Colonic mucosa (tissue), 4 donors: ENCODE data around the gene AHI1. TPM values are rescaled to one million over a fixed set of nuclear protein-coding genes. Genes with fewer than 3 reads are reported as not detected.

Experiments used
- DNase-seq: peaks from one replicate; pipeline ENCODE4 v3.0.0-alpha.2; 2020
- H3K27ac ChIP-seq: fragments of 200-600 bp; one replicate; pipeline ENCODE4 v1.8.0; 2021
- H3K27me3 ChIP-seq: fragments of 200-600 bp; one replicate; pipeline ENCODE4 v1.8.0; 2021
- H3K36me3 ChIP-seq: fragments of 200-600 bp; one replicate; pipeline ENCODE4 v1.8.0; 2021
- H3K4me1 ChIP-seq: fragments of 200-600 bp; one replicate; pipeline ENCODE4 v1.8.0; 2021; ENCODE audit warnings: mild to moderate bottlenecking
- H3K4me3 ChIP-seq: fragments of 200-600 bp; one replicate; pipeline ENCODE4 v1.8.0; 2021
- H3K9ac ChIP-seq, 2 donors: one replicate each; pipeline ENCODE4 v1.7.0; 2013; ENCODE audit warnings: control low read depth in 2 of 2, low read depth in 2 of 2, low read length in 2 of 2
- H3K9me3 ChIP-seq: fragments of 200-600 bp; one replicate; pipeline ENCODE4 v1.8.0; 2021
- intact Hi-C: fragments of 100-400 bp; cut with DNase I; formaldehyde crosslinking; loops from one replicate; pipeline ENCODE4 v1.14.1; 2022
- total RNA-seq, 2 donors: library from RNA; stranded (reverse); fragmentation: NEBNext Ultra II Directional in 1 of 2; extraction: Animal tissue kit (Norgen Biotek cat#: 25700) in 1 of 2; gene quantifications; one replicate each; pipeline ENCODE4 v1.2.1, GENCODE V29; 2021
- TF ChIP-seq, protein P1 (sequence below): fragments of 200-600 bp; IDR thresholded peaks from one replicate; pipeline ENCODE4 v1.8.0; 2022; ENCODE audit warnings: antibody characterized with exemption, mild to moderate bottlenecking
- donor health status: healthy.
- donor health status: DM: no; HTN: no; CAD: no.
- donor health status: DM: no; HTN: no; CAD: no.

AHI1 gene
- total RNA-seq, 2 donors from 2014 or later, result 21.0 to 25.5 TPM

DNA sequence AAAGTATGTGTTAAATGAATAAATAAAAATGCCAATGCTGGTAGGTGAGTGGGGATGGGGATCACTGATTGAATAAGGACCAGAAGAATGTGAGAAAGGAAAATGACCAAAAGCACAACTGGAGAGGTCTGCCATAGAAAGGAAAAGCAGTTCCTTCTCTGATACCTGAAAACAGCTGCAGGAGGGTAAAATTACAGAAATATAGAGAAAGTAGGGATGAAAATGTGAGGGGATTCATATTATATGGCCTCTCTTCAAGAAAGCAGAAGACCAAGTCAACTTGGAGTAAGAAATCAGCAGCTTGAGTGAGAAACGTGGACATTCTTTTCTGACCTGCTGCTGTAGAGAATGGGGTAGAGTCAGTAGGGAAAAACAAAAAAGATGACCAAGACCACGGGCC lies 191.4 kb downstream of the AHI1 start:
- Histone ChIP-seq H3K4me3 (no peak overlapping the region), H3K9ac (no peak overlapping the region), H3K27ac (no peak overlapping the region), H3K9me3 (no peaks in the 10 kb centered on the region), H3K27me3 (no peaks in the 10 kb centered on the region), H3K36me3 (no peaks in the 10 kb centered on the region), H3K4me1 (no peaks in the 10 kb centered on the region)
- no peak for DNase-seq
- intact Hi-C loops, result no loop called here
- TF ChIP-seq, protein P1, sequence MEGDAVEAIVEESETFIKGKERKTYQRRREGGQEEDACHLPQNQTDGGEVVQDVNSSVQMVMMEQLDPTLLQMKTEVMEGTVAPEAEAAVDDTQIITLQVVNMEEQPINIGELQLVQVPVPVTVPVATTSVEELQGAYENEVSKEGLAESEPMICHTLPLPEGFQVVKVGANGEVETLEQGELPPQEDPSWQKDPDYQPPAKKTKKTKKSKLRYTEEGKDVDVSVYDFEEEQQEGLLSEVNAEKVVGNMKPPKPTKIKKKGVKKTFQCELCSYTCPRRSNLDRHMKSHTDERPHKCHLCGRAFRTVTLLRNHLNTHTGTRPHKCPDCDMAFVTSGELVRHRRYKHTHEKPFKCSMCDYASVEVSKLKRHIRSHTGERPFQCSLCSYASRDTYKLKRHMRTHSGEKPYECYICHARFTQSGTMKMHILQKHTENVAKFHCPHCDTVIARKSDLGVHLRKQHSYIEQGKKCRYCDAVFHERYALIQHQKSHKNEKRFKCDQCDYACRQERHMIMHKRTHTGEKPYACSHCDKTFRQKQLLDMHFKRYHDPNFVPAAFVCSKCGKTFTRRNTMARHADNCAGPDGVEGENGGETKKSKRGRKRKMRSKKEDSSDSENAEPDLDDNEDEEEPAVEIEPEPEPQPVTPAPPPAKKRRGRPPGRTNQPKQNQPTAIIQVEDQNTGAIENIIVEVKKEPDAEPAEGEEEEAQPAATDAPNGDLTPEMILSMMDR, result no peak

DNA sequence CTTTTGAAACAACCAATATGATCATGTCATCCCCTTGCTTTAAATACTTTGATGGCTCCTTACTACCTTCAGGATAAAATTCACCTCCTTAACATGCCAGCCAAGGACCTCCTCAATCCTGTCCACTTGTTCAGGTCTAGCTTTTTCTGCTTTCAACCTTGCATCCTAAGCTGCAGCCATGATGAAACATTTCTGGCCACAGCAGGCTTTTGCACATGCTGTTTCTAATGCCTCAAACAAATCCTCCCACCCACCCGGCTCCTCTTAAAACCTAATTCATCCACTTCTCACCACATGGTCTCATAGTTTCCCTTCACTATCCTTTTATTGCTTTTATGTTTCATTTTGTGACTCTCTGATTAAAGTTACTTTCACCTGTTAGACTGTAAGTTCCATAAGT lies 191.9 kb downstream of the AHI1 start:
- intact Hi-C loops, result no loop called here
- no peaks in the 10 kb centered on the region for H3K27me3 ChIP-seq

DNA sequence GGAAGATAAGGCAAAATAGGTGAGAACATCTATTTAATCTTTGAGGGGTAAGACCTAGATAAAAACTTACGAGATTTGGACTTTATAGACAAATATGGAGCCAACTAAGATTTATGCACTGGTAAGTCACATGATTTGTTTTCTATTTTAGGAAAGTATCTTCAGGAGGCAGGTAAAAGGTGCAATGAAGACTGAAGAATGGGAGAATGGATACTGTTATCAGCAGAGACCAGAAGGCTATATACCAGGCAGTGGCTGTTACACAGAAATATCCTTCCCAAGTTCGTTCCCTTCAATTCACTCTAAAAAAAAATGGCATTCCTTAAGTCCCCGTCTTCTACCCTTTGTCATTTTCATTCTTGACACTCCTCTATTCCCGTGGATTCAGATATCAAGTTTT lies 192.7 kb downstream of the AHI1 start:
- Histone ChIP-seq H3K4me1 (no peaks in the 10 kb centered on the region), H3K36me3 (no peaks in the 10 kb centered on the region), H3K27me3 (no peaks in the 10 kb centered on the region), H3K9me3 (no peaks in the 10 kb centered on the region), H3K4me3 (no peak overlapping the region), H3K27ac (no peak overlapping the region), H3K9ac (no peak overlapping the region)
- TF ChIP-seq, protein P1, result no peak
- intact Hi-C loops, result no loop called here
- no peak for DNase-seq

More for the DNA sequence above, 191.9 kb downstream of the AHI1 start:
- Histone ChIP-seq H3K4me3 (no peak overlapping the region), H3K36me3 (no peaks in the 10 kb centered on the region), H3K27ac (no peak overlapping the region), H3K9me3 (no peaks in the 10 kb centered on the region), H3K9ac (no peak overlapping the region), H3K4me1 (no peaks in the 10 kb centered on the region)
- TF ChIP-seq, protein P1, result no peak
- no peak for DNase-seq

DNA sequence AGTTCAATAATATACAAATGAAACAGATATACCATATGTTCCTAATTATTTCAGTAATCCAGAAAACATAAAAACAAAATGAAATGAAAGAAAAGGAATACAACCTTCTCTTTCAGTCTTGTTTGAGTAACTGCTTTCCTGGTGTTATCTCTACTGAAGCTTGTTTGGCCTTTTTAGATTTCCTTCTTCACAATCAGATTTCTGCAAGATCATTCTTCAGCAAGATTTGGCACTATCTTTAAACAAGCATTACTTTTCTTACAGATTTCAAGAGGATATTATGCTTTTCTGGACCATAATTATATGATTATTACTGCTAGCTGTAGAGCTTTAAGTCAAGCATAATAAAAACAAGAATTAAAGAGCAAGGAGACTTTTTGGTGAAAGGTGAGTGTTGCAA lies 196.2 kb downstream of the AHI1 start:
- Histone ChIP-seq H3K9ac (no peak overlapping the region), H3K27me3 (no peaks in the 10 kb centered on the region), H3K36me3 (no peaks in the 10 kb centered on the region), H3K9me3 (no peaks in the 10 kb centered on the region), H3K4me3 (no peak overlapping the region), H3K4me1 (no peaks in the 10 kb centered on the region), H3K27ac (no peak overlapping the region)
- DNase-seq, result no peak
- TF ChIP-seq, protein P1, result no peak
- intact Hi-C loops, result no loop called here

DNA sequence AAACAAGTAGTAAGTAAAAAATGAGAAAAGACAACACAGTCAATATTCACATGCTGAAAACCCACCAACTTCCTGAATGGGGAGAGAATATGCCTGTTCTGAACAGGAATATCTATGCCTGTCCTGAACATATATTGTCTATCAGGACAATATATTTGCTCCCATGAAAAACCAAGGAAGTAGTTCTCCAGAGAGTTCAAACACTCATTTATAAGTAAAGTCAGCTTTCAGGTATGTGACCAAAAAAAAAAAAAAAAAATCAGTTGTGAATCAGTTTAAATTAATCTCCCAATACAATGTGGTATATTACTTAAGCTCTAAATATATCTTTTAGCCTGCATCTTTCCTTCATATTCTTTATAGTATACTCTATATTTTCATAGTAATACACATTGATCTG lies 197.0 kb downstream of the AHI1 start:
- H3K36me3 ChIP-seq, result no peaks in the 10 kb centered on the region
- H3K9ac ChIP-seq, result no peak overlapping the region
- no peak for DNase-seq
- no peak overlapping the region for H3K4me3 ChIP-seq
- no peaks in the 10 kb centered on the region for H3K4me1 ChIP-seq
- H3K9me3 ChIP-seq, result no peaks in the 10 kb centered on the region
- intact Hi-C loops, result no loop called here
- H3K27me3 ChIP-seq, result no peaks in the 10 kb centered on the region
- TF ChIP-seq, protein P1, result no peak
- no peak overlapping the region for H3K27ac ChIP-seq

DNA sequence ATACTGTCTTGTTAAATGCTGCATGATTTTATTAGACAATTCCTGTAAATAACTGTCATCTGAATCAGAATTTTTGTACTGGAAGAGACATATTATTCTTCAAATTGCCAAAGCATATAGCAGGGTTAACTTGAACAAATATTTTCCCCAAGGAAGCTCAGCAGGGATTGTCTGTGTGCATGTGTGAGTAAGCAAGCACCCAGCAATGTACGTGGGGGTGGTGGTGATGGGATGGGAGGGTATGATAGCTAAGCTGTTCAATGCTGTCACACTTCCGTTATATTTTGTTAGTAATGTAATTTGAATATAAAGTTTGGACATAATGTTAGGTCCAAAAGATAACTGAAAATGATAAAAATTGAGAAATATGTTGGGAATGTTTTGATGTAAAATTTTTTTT lies 198.3 kb downstream of the AHI1 start:
- H3K4me1 ChIP-seq, result no peaks in the 10 kb centered on the region
- H3K9me3 ChIP-seq, result no peaks in the 10 kb centered on the region
- no peak overlapping the region for H3K4me3 ChIP-seq
- H3K9ac ChIP-seq, result no peak overlapping the region
- H3K27ac ChIP-seq, result no peak overlapping the region
- H3K36me3 ChIP-seq, result no peaks in the 10 kb centered on the region
- no peak for DNase-seq
- H3K27me3 ChIP-seq, result no peaks in the 10 kb centered on the region
- intact Hi-C loops, result no loop called here
- TF ChIP-seq, protein P1, result no peak
